Thyroid gland (tissue), 4 donors: ENCODE data around the gene MMP14. TPM values are rescaled to one million over a fixed set of nuclear protein-coding genes. Genes with fewer than 3 reads are reported as not detected.

Source experiments
- DNase-seq, 2 donors: peaks; one replicate each; pipeline ENCODE4 v3.0.0-alpha.2; 2019
- H3K27ac ChIP-seq, 3 donors: fragments of 200-600 bp; sonication (generic); 1 replicate in 2 of 3; 2 replicates in 1 of 3; pipeline ENCODE4 v1.5.1; 2016 to 2019; ENCODE audit warnings: mild to moderate bottlenecking in 1 of 3, moderate library complexity in 1 of 3
- H3K27me3 ChIP-seq: fragments of 200-600 bp; sonication (generic); one replicate; pipeline ENCODE4 v1.5.1; 2019
- H3K36me3 ChIP-seq, 2 donors: fragments of 200-600 bp; sonication (generic); one replicate each; pipeline ENCODE4 v1.5.1; 2016 to 2019
- H3K4me1 ChIP-seq, 2 donors: fragments of 200-600 bp; sonication (generic); one replicate each; pipeline ENCODE4 v1.5.1; 2017 to 2019
- H3K4me3 ChIP-seq, 3 donors: fragments of 200-600 bp; sonication (generic); replicated peaks in 1 of 3; 1 replicate in 2 of 3; 2 replicates in 1 of 3; pipeline ENCODE4 v1.5.1; 2016; ENCODE audit warnings: mild to moderate bottlenecking in 1 of 3
- H3K9me3 ChIP-seq: fragments of 200-600 bp; sonication (generic); one replicate; pipeline ENCODE4 v1.5.1; 2017
- CTCF ChIP-seq, 6 experiments: fragments of 200-600 bp in 3 of 6; fragments of 450-650 bp in 3 of 6; sonication (generic) in 3 of 6; IDR thresholded peaks; one replicate each; pipeline ENCODE4 v1.5.1; 2016 to 2019; ENCODE audit warnings: antibody characterized with exemption in 6 of 6, mild to moderate bottlenecking in 2 of 6, inconsistent platforms in 1 of 6, moderate library complexity in 1 of 6
- POLR2A ChIP-seq, 2 donors: fragments of 450-650 bp; IDR thresholded peaks; one replicate each; pipeline ENCODE4 v1.6.1; 2017; ENCODE audit warnings: antibody characterized with exemption in 2 of 2, mild to moderate bottlenecking in 2 of 2, moderate library complexity in 1 of 2
- WGBS, 2 donors: methylation state at CpG; one replicate each; pipeline ENCODE4 v1.1.5; 2017; 5-methylcytosine and 5-hydroxymethylcytosine counted together
- intact Hi-C: fragments of 100-400 bp; cut with DNase I; formaldehyde crosslinking; loops from one replicate; pipeline ENCODE4 v1.15.1; 2023
- total RNA-seq, 4 donors: library from RNA; depleted of rRNA; stranded (reverse); fragments of >200 nt; gene quantifications; one replicate each; pipeline ENCODE4 v1.2.3, GENCODE V29; 2016

Gene MMP14
- total RNA-seq, 4 donors from 2014 or later = 59.7 to 119 (median 88.5) TPM

DNA sequence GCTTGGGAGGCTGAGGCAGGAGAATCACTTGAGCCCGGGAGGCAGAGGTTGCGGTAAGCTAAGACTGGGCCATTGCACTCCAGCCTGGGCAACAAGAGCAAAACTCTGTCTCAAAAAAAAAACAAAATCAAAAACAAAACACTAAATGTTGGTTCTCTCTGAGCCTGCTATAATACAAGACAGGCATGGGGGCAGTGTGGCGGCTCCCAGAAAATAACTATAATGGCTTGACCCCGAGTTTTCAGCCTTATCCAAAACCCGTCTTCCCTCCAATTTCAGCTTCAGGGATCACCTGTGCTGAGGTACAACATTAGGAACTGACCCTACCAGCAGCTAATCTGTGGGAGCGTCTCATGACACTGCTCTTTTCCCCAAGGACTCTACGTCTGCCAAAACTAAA lies 22.0 kb upstream of the MMP14 start:
- no peak for DNase-seq
- no peaks in the 10 kb centered on the region for H3K36me3 ChIP-seq
- TF ChIP-seq CTCF (IDR thresholded peaks at IDR 0.05) = no peak
- no peak for TF ChIP-seq POLR2A (IDR thresholded peaks at IDR 0.05)
- no peak overlapping the region for H3K4me3 ChIP-seq
- 85 to 91% methylated on average over 7 of the region's 7 CpGs for whole genome bisulfite sequencing, 2 donors
- no peaks in the 10 kb centered on the region for H3K27me3 ChIP-seq
- no peaks in the 10 kb centered on the region for H3K9me3 ChIP-seq
- no peak overlapping the region for H3K27ac ChIP-seq
- intact Hi-C loops = no loop called here
- H3K4me1 ChIP-seq = peaks cover 22 to 32% of the 10 kb centered on the region in 2 donors

GRCh38 chr14:22814941-22815713 lies 21.3 kb upstream of the MMP14 start, which contains the start of gene SLC7A7:
SLC7A7 (minus strand) TSS chr14:22815435; CDS start chr14:22813398, 2,037 bp downstream.
- Histone ChIP-seq H3K9me3 (no peaks in the 10 kb centered on the region), H3K36me3 (no peaks in the 10 kb centered on the region), H3K27ac (peak within 1 kb of the TSS; percentile 33 to 73 (median 65)), H3K4me3 (no peak within 1 kb of the TSS), H3K27me3 (no peaks in the 10 kb centered on the region), H3K4me1 (peaks cover 29 to 40% of the 10 kb centered on the region in 2 donors)
- WGBS, 2 donors = 54 to 59% methylated on average over 10 of the region's 10 CpGs
- TF ChIP-seq POLR2A (IDR thresholded peaks at IDR 0.05) (no peak), CTCF (IDR thresholded peaks at IDR 0.05) (no peak)
- DNase-seq = no peak
- intact Hi-C loops = no loop called here

- Histone ChIP-seq H3K36me3 (no peaks in the 10 kb centered on the region), H3K9me3 (no peaks in the 10 kb centered on the region), H3K4me3 (no peak overlapping the region), H3K27me3 (no peaks in the 10 kb centered on the region), H3K4me1 (peaks cover 34 to 51% of the 10 kb centered on the region in 2 donors), H3K27ac (peak overlapping the region; percentile 80 to 96 (median 91))
- intact Hi-C loops = no loop called here
- no peak for TF ChIP-seq CTCF (IDR thresholded peaks at IDR 0.05)
- peak in 1 of 2 donors; percentile 90 for TF ChIP-seq POLR2A (IDR thresholded peaks at IDR 0.05)
- peak; percentile 89 to 90 for DNase-seq
- 7 to 10% methylated on average over 10 of the region's 10 CpGs for WGBS, 2 donors
Measured at GRCh38 chr14:22819151-22819988, 17.0 kb upstream of the MMP14 start.

- 87 to 95% methylated on average over 1 of the region's 1 CpG for WGBS, 2 donors
- intact Hi-C loops = loop anchor here (10.0 kb wide), 1 partner anchor 46 kb away; no protein-coding TSS in a partner anchor
- peak overlapping the region in 1 of 3 donors; percentile 96 for H3K27ac ChIP-seq
- no peak for DNase-seq
- no peaks in the 10 kb centered on the region for H3K9me3 ChIP-seq
- H3K27me3 ChIP-seq = no peaks in the 10 kb centered on the region
- peaks cover 31 to 51% of the 10 kb centered on the region in 2 donors for H3K4me1 ChIP-seq
- H3K4me3 ChIP-seq = no peak overlapping the region
- TF ChIP-seq CTCF (IDR thresholded peaks at IDR 0.05) (no peak), POLR2A (IDR thresholded peaks at IDR 0.05) (no peak)
- no peaks in the 10 kb centered on the region for H3K36me3 ChIP-seq
Measured at GRCh38 chr14:22820731-22821130, 15.7 kb upstream of the MMP14 start.
